GM23338 (cell line): Measurements from ENCODE around the gene LYSMD3.

Experiments
- CREB1 ChIP-seq: fragments of 250-450 bp; sonication (Bioruptor Pico); IDR thresholded peaks from 2 replicates; pipeline ENCODE4 v1.5.0; 2020; ENCODE audit warnings: low read depth, mild to moderate bottlenecking, moderate library complexity
- ETS1 ChIP-seq: IDR thresholded peaks from 2 replicates; pipeline ENCODE4 v1.6.1; 2016; ENCODE audit warnings: antibody characterized with exemption
- EZH2 ChIP-seq: fragments of 200-600 bp; sonication (generic); IDR thresholded peaks from one replicate; pipeline ENCODE4 v1.8.0; 2017; ENCODE audit warnings: antibody characterized with exemption, mild to moderate bottlenecking, low read depth; ENCODE audit not compliant: unreplicated experiment
- EZH2phosphoT487 ChIP-seq: fragments of 200-600 bp; sonication (generic); IDR thresholded peaks from one replicate; pipeline ENCODE4 v1.8.1; 2018; ENCODE audit warnings: antibody characterized with exemption; ENCODE audit not compliant: unreplicated experiment
- JUNB ChIP-seq: IDR thresholded peaks from one replicate; pipeline ENCODE4 v1.6.1; 2016; ENCODE audit warnings: antibody characterized with exemption; ENCODE audit not compliant: unreplicated experiment
- POLR2AphosphoS5 ChIP-seq: IDR thresholded peaks from 2 replicates; pipeline ENCODE4 v1.6.1; 2016; ENCODE audit warnings: antibody characterized with exemption, low read depth
- REST ChIP-seq: IDR thresholded peaks from one replicate; pipeline ENCODE4 v1.6.1; 2018; ENCODE audit warnings: antibody characterized with exemption; ENCODE audit not compliant: unreplicated experiment
- STAT1 ChIP-seq: IDR thresholded peaks from one replicate; pipeline ENCODE4 v1.6.1; 2016; ENCODE audit warnings: antibody characterized with exemption; ENCODE audit not compliant: unreplicated experiment
- ZNF114 ChIP-seq: fragments of 250-450 bp; sonication (Bioruptor Pico); IDR thresholded peaks from 2 replicates; pipeline ENCODE4 v1.5.0; 2020; ENCODE audit warnings: mild to moderate bottlenecking, moderate library complexity
- TF ChIP-seq, protein P1 (sequence below), 2 experiments: fragments of 200-600 bp in 1 of 2; sonication (generic) in 1 of 2; conservative IDR thresholded peaks; 2 replicates each; pipeline versions ENCODE4 v1.5.1 to v1.6.1; 2016 to 2017; ENCODE audit warnings: antibody characterized with exemption in 2 of 2, low read depth in 2 of 2, mild to moderate bottlenecking in 2 of 2, moderate library complexity in 1 of 2

- TF ChIP-seq, protein P1, sequence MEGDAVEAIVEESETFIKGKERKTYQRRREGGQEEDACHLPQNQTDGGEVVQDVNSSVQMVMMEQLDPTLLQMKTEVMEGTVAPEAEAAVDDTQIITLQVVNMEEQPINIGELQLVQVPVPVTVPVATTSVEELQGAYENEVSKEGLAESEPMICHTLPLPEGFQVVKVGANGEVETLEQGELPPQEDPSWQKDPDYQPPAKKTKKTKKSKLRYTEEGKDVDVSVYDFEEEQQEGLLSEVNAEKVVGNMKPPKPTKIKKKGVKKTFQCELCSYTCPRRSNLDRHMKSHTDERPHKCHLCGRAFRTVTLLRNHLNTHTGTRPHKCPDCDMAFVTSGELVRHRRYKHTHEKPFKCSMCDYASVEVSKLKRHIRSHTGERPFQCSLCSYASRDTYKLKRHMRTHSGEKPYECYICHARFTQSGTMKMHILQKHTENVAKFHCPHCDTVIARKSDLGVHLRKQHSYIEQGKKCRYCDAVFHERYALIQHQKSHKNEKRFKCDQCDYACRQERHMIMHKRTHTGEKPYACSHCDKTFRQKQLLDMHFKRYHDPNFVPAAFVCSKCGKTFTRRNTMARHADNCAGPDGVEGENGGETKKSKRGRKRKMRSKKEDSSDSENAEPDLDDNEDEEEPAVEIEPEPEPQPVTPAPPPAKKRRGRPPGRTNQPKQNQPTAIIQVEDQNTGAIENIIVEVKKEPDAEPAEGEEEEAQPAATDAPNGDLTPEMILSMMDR (conservative IDR thresholded peaks at IDR 0.05; ENCODE audit: low read depth in 2 of 2): no peak
- TF ChIP-seq REST (no peak), EZH2phosphoT487 (no peak), STAT1 (no peak), EZH2 (no peak), POLR2AphosphoS5 (no peak), CREB1 (CRISPR knock-in tag) (no peak), ZNF114 (CRISPR knock-in tag) (no peak), ETS1 (no peak), JUNB (no peak)
These were observed 5.5 kb upstream of the LYSMD3 start for GRCh38 chr5:90534922-90535321.
